AG04450 (cell line): Measurements from ENCODE around the gene ACYP1. TPM values are rescaled to one million over a fixed set of nuclear protein-coding genes. Genes with fewer than 3 reads are reported as not detected.

Source experiments
- CTCF ChIA-PET: fragments of 300-600, 350-600 bp; formaldehyde crosslinking; extraction: SDS; loops from one replicate; lab custom pipeline; 2022; ENCODE audit warnings: antibody characterized with exemption, inconsistent platforms; lab: Charles Lee
- POLR2A ChIA-PET: fragments of 350-600 bp; formaldehyde crosslinking; extraction: SDS; loops from one replicate; lab custom pipeline; 2021; ENCODE audit warnings: antibody characterized with exemption, inconsistent platforms; lab: Yijun Ruan, JAX
- DNase-seq: peaks from one replicate; pipeline ENCODE4 v3.0.0-alpha.2; 2011; ENCODE audit warnings: low read depth, low spot score
- H3K27ac ChIP-seq: one replicate; pipeline ENCODE4 v1.5.1; 2012; ENCODE audit warnings: low read depth, low read length, control low read depth
- H3K27me3 ChIP-seq: one replicate; pipeline ENCODE4 v1.6.0; 2012; ENCODE audit warnings: low read length; ENCODE audit not compliant: control insufficient read depth, insufficient read depth
- H3K4me3 ChIP-seq: 2 replicates; pipeline ENCODE4 v1.5.1; 2011; ENCODE audit warnings: mild to moderate bottlenecking, low read depth, low read length, control low read depth
- H3K9me3 ChIP-seq: 2 replicates; pipeline ENCODE4 v1.5.1; 2012; ENCODE audit warnings: low read length; ENCODE audit not compliant: control insufficient read depth, insufficient read depth
- polyA plus RNA-seq: library from polyadenylated mRNA; depleted of rRNA; stranded (reverse); fragments of >200 nt; gene quantifications from 2 replicates; pipeline ENCODE4 v1.2.3, GENCODE V29; 2011
- TF ChIP-seq, protein P1 (sequence below): IDR thresholded peaks from 2 replicates; pipeline ENCODE4 v1.5.1; 2011; ENCODE audit warnings: low read depth, low read length, control low read depth, inconsistent platforms

ACYP1 gene
- polyA plus RNA-seq, 1 experiment, result 18.4 TPM

DNA sequence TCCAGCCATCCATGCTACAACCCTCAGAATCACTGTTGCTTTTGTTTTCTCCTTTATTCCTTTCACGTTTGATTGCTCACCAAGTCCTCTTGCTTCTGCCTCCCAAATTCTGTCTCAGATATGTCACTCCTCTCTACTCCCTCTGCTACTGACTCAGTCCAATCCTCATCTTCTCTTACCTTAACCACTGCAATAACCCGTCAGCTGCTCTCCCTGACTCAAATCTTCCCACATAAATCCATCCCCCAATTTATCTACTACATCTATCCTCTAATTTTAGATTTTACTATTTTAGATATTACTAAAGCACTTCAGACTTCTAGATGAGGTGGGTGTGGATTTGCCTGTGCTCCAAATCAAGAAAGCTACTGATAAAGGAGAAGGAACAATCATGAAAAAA is 37.9 kb downstream of the ACYP1 start:
- TF ChIP-seq, protein P1, sequence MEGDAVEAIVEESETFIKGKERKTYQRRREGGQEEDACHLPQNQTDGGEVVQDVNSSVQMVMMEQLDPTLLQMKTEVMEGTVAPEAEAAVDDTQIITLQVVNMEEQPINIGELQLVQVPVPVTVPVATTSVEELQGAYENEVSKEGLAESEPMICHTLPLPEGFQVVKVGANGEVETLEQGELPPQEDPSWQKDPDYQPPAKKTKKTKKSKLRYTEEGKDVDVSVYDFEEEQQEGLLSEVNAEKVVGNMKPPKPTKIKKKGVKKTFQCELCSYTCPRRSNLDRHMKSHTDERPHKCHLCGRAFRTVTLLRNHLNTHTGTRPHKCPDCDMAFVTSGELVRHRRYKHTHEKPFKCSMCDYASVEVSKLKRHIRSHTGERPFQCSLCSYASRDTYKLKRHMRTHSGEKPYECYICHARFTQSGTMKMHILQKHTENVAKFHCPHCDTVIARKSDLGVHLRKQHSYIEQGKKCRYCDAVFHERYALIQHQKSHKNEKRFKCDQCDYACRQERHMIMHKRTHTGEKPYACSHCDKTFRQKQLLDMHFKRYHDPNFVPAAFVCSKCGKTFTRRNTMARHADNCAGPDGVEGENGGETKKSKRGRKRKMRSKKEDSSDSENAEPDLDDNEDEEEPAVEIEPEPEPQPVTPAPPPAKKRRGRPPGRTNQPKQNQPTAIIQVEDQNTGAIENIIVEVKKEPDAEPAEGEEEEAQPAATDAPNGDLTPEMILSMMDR, result no peak
- Histone ChIP-seq H3K27ac (no peak overlapping the region), H3K4me3 (no peak overlapping the region), H3K27me3 (no peaks in the 10 kb centered on the region), H3K9me3 (no peaks in the 10 kb centered on the region)
- no peak for DNase-seq
- ChIA-PET CTCF (no interaction called here), POLR2A (no interaction called here)

DNA sequence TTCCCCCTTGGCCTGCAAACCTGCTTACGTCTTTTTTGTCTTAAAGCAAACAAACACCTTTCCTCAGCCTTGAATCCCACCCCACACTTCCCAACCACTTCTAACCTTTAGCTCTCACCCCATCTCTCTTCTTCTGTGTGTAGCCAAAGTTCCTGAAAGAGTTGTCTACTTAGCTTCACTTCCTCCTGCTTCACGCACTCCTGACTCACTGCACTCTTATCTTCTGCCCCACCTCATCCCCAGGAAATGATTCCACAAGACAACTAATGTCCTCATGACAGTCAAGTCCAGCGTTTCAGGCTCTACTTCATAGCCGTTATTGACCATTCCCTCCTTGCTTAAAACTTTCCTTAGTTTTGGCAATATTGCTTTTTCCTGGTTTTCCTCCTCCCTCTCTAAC is 38.7 kb downstream of the ACYP1 start:
- DNase-seq, result no peak
- POLR2A ChIA-PET, result no interaction called here
- CTCF ChIA-PET, result interaction anchor here (3.1 kb wide), 1 partner anchor 64 kb away, joined by 14 read pairs; no protein-coding TSS in a partner anchor
- no peaks in the 10 kb centered on the region for H3K27me3 ChIP-seq
- no peak overlapping the region for H3K4me3 ChIP-seq
- H3K27ac ChIP-seq, result no peak overlapping the region
- no peaks in the 10 kb centered on the region for H3K9me3 ChIP-seq
- TF ChIP-seq, protein P1, result no peak

DNA sequence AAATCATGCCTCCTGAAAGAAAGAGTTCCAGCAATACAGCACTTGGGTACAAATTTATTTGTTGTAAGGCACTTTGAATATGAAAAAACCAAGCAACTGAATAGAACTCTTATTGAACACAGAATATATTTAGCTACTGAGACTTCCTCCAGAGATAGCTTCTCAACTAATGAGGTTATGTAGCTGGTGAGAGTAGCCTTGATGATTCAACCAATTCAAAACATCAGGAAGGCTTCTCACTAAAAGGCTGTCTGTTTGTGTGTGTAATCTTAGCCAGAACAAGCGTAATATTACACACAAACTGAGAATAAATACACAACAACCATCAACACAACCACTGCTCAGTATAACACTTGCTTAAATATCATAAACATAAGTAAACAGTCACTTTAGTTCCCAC is 40.7 kb downstream of the ACYP1 start:
- no peak overlapping the region for H3K4me3 ChIP-seq
- no peak overlapping the region for H3K27ac ChIP-seq
- no peaks in the 10 kb centered on the region for H3K27me3 ChIP-seq
- TF ChIP-seq, protein P1, result no peak
- no peaks in the 10 kb centered on the region for H3K9me3 ChIP-seq
- ChIA-PET POLR2A (interaction anchor here (0.5 to 0.6 kb wide), 2 partner anchors 21 to 160 kb away, joined by 3 read pairs; no protein-coding TSS in a partner anchor), CTCF (interaction anchor here (0.6 to 3.1 kb wide), 10 partner anchors 10 to 77 kb away, joined by 3 to 14 read pairs (median 3); partner anchors contain the start of gene ACYP1)
- DNase-seq, result no peak

DNA sequence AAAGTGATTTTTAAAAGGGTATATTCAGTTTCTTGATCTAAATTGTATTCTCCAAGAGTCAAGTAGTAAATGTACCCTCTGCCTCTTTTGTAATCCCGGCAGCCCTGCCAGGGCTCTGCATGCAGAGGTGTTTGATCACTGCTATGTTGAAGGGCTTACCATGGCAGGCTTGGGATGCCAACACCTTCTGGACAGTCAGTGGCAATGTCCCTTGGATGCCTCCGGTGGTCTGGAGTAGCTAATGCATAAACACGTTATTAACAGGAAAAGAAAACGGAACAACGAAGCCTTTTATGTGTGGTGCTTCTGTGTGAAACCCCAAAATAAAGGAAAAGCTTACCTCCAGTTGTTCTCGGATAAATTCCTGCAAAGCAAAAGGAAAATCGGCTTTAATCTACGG is 41.2 kb downstream of the ACYP1 start:
- POLR2A ChIA-PET, result interaction anchor here (0.5 kb wide), 1 partner anchor 160 kb away, joined by 3 read pairs; no protein-coding TSS in a partner anchor
- Histone ChIP-seq H3K27me3 (no peaks in the 10 kb centered on the region), H3K4me3 (no peak overlapping the region), H3K27ac (no peak overlapping the region), H3K9me3 (no peaks in the 10 kb centered on the region)
- TF ChIP-seq, protein P1, result peak; percentile 52
- CTCF ChIA-PET, result interaction anchor here (0.7 to 3.1 kb wide), 9 partner anchors 9 to 77 kb away, joined by 3 to 14 read pairs (median 3); partner anchors contain the start of gene ACYP1
- no peak for DNase-seq

DNA sequence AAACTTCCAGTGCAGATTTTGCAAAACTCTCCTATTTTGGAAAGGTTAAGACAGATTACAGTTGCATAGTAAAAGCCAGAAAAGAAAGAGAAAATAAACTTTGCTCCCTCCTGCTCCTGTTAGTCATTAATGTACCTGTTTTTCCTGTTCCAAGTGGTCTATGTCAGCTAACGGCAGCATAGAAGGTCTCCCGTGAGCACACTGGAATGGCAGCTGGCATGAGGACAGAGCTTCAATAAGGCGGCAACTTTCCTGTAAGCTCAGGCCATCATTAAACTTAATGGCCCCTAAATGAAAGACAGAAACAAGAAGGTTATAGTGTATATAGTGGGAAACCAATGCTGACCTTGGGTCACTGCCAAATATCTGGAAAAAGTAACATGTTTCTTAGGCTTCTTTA is 45.1 kb downstream of the ACYP1 start:
- TF ChIP-seq, protein P1, result no peak
- POLR2A ChIA-PET, result interaction anchor here (0.7 kb wide), 1 partner anchor 53 kb away, joined by 4 read pairs; no protein-coding TSS in a partner anchor

More for the DNA sequence above, 45.1 kb downstream of the ACYP1 start:
- no peak for DNase-seq
- Histone ChIP-seq H3K4me3 (no peak overlapping the region), H3K27me3 (no peaks in the 10 kb centered on the region), H3K27ac (no peak overlapping the region), H3K9me3 (no peaks in the 10 kb centered on the region)
- CTCF ChIA-PET, result interaction anchor here (0.6 to 1.3 kb wide), 3 partner anchors 25 to 469 kb away, joined by 4 to 7 read pairs (median 6); no protein-coding TSS in a partner anchor
